ENCODE data around the gene CNOT4.
"Not testable (repeated sequence)": the region's sequence is repeated elsewhere in the genome, so short reads cannot be mapped to it uniquely, and the experiment has no call there.

Gene CNOT4

DNA sequence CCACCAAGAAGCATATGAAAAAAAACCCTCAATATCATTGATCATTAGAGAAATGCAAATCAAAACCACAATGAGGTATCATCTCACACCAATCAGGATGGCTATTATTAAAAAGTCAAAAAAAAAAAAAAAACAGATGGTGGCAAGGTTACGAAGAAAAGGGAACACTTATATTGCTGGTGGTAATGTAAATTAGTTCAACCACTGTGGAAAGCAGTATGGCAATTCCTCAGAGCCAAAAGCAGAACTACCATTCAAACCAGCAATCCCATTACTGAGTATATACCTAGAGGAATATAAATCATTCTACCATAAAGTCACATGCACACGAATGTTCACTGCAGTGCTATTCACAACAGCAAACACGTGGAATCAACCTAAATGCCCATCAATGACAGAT lies 46.0 kb downstream of the CNOT4 start:
- in situ Hi-C loops (cut with HindIII; ENCODE audit: low sequenced_read_pairs), result no loop called here

DNA sequence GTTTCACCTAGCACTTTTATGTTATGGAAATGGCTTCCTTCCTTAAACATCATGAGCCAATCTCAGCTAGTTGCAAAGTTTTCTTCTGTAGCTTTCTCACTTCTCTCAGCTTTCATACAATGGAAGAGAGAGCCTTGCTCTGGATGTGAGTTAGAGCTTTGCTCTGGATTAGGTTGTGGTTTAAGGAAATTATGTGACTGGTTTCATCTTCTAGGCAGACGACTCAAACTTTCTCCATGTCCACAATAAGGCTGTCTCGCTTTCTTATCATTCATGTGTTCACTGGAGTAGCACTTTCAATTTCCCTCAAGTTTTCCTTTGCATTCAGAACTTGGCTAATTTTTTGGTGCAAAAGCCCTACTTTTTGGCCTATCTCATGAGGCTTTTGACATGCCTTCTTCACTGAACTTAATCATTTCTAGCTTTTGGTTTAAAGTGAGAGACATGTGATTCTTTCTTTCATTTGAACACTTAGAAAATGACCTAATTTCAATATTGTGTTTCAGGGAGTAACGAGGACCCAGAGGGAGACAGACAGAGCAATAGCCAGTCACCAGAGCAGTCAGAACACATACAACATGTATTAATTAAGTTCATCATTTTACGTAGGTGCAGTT lies 49.8 kb downstream of the CNOT4 start:
- in situ Hi-C loops (cut with HindIII; ENCODE audit: low sequenced_read_pairs), result no loop called here

DNA sequence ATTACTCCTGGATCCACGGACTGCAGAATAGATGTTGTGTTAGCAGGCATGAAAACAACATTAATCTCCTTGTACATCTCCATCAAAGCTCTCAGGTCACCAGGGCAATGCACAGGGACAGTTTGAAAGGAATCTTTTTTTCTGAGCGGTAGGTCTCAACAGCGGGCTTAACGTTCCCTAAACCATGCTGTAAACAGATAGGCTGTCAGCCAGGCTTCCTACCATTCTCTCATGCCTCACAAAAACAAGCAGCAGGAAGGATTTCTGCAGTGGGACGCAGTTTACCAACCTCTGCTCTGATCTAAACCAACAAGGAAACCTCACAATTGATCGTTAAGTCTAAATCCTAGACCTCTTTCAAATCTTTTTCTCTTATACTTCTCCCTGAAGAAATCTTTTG lies 50.8 kb downstream of the CNOT4 start:
- in situ Hi-C loops (cut with HindIII; ENCODE audit: low sequenced_read_pairs), result no loop called here

DNA sequence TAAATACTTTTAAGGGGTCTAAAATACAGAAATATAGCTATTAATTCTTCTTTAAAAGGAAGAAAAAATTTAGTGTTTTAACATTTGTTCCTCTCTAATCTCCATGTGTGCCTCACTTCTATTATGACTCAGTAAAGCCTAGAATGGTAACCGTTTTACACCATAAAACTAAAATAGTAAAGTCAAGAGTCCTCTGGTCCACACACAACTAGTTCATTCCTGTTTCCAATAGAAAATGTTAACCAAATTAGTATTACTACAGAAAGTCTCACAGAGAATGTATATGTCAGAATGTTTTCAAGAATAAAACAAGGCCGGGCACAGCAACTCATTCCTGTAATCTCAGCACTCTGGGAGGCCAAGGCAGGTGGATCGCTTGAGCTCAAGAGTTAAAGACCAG lies 55.8 kb downstream of the CNOT4 start:
- in situ Hi-C loops (cut with HindIII; ENCODE audit: low sequenced_read_pairs), result no loop called here

GRCh38 chr7:135449436-135449835 lies 60.5 kb downstream of the CNOT4 start:
- in situ Hi-C loops (cut with HindIII; ENCODE audit: low sequenced_read_pairs), result no loop called here

DNA sequence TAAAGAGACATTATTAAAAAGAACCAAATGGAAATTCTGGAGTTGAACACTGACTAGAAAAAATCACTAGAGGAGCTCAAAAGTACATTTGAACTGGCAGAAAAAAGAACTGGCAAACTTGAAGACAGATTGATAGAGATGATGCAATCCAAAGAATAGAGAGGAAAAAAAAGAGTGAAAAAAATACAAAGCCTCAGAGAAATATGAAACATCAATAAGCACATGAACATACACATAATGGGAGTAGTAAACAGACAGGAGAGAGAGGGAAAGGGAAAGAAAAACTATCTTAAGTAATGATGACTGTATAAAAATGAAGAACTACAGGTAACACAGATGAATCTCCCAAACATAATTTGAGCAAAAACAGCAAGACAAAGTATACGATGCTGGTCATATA lies 61.1 kb downstream of the CNOT4 start:
- in situ Hi-C loops (cut with HindIII; ENCODE audit: low sequenced_read_pairs), result no loop called here

DNA sequence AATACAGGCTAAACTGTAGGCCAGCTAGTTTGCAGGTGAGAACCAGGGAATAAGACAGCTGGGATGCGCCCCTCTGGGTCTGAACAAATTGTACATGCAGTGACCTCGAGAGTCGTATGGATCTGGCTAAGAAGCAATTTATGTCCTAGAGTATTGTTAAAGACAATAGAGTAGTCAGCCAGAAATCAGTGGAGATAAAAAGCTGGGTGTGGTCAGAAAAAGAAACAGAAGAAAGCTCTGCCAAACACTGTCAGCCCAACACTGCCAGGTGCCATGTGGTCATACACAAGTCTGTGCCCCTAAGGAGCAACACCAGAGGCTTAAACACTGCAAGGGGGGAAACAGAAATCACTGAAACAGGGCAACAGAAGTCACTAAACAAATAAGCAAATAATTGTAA lies 62.2 kb downstream of the CNOT4 start:
- in situ Hi-C loops (cut with HindIII; ENCODE audit: low sequenced_read_pairs), result no loop called here

DNA sequence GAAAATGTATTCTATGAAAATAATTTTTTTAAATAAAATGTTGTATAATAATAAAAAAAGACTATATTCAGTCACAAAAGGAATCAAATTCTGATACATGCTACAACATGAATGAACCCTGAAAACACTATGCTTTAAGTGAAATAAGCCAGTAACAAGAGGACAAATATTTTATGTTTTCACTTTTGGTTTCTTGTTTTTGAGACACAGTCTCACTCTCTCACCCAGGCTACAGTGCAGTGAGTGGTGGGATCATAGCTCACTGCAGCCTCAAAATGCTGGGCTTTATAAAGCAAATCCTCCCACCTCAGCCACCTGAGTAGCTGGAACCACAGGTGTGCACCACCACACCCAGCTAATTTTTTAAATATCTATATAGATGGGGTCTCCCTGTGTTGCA lies 64.2 kb downstream of the CNOT4 start:
- in situ Hi-C loops (cut with HindIII; ENCODE audit: low sequenced_read_pairs), result no loop called here

GRCh38 chr7:135445266-135445665 lies 64.6 kb downstream of the CNOT4 start:
- in situ Hi-C loops (cut with HindIII; ENCODE audit: low sequenced_read_pairs), result not testable (repeated sequence)

DNA sequence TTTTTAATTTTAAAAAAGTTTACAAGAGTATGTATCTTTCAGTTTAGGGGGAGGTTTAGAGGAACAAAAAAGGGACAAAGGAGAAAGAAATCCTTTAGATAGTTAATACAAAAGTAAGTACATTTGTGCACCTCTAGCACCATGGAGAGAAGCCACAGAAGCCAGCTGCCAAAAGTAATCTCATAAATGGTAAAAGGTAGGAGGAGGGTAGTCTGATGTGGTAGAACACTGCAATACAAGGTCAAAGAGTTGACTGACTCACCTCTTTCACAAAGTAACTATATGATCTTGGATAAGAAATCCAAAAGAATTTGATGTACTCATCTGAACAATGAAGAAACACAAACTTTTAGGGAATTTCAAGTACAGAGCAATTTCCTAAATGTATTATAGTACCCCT lies 68.1 kb downstream of the CNOT4 start:
- in situ Hi-C loops (cut with HindIII; ENCODE audit: low sequenced_read_pairs), result no loop called here

DNA sequence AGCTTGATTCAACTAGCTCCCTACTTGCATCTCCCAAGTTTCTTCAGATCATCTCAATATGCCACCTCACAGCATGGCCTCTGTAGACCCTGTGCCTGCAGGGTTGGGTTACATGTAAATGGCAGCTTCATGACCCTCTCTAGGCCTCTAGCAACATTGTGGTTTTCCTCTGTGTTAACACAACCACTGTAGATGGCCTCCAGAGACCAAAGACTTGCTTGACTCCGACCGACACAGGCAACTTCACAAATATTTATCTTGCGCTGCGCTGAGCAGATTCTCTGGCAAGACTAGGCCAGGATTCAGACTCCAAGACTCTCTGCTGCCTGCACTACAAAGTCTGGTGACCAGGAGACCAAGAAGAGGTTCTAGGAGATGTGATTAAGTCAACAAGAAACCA lies 75.9 kb downstream of the CNOT4 start:
- in situ Hi-C loops (cut with HindIII; ENCODE audit: low sequenced_read_pairs), result loop anchor here (10.0 kb wide), 1 partner anchor 551 kb away; no protein-coding TSS in a partner anchor

DNA sequence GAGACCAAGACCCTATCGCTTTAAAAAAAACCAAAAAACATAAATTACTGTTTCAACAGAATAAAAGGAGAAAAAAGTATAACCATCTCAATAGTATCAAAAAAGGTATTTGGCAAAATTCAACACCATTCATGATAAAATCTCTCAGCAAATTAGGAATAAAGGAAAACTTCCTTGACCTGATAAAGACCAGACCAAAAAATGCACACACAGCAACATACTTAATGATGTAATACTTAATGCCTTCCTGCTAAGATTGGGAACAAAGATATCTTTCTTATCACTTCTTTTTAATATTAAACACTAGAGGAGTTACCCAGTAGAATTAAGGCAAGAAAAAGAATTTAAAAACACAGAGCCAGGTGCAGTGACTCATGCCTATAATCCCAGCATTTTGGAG lies 79.3 kb downstream of the CNOT4 start:
- in situ Hi-C loops (cut with HindIII; ENCODE audit: low sequenced_read_pairs), result loop anchor here (10.0 kb wide), 1 partner anchor 554 kb away; no protein-coding TSS in a partner anchor

DNA sequence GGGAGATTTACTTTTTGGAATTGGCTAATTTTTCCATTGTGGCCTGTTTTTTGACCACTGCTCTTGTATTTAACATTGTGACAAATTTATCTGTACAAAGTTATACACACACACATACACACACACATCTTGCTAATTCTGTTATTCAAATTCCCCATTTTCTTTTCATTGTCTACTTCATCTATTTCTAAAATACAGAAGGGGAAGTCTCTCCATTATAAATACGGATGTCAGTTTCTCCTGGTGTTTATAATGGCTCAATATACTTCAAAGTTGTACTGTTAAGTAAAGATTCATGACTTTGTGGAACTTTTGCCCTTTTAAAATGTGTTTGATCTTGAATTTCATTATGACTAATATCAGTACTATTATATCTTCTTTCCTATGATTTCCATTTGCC lies 81.0 kb downstream of the CNOT4 start:
- in situ Hi-C loops (cut with HindIII; ENCODE audit: low sequenced_read_pairs), result no loop called here

DNA sequence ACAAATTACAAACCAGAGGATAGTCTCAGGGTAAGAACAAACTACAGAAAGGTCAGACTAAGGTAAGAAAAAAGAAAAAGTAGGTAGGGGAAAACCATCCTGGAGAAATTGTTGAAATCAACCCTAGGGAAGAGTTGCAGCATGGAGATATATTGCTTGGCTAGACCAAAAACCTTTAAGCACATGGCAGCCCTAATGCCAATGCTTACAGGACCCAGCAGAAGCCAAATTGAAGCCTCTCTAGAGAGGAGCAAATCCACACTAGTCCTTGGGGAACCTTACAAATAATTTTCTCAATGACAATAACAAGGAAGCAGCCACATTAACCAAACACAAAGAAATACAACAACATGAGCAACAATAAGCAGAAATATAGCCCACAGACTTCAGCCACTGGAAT lies 81.9 kb downstream of the CNOT4 start:
- in situ Hi-C loops (cut with HindIII; ENCODE audit: low sequenced_read_pairs), result no loop called here

DNA sequence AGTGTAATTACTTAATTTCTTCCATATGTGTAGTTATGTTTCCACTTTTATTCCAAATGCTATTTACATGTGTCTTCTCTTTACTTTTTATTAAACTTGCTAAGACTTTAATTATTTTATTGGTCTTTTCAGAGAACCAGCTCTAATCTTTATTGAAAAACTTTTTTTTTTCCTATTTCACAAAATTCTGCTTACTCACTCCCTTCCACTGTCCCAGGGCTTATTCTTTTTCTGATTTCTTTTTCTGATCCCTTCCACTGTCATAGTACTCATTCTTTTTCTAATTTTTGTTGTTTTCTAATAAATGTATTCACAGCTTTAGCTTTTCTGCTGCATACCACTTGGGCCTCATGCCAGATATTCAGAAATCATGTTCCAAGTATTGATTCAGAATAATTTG lies 82.7 kb downstream of the CNOT4 start:
- in situ Hi-C loops (cut with HindIII; ENCODE audit: low sequenced_read_pairs), result no loop called here

DNA sequence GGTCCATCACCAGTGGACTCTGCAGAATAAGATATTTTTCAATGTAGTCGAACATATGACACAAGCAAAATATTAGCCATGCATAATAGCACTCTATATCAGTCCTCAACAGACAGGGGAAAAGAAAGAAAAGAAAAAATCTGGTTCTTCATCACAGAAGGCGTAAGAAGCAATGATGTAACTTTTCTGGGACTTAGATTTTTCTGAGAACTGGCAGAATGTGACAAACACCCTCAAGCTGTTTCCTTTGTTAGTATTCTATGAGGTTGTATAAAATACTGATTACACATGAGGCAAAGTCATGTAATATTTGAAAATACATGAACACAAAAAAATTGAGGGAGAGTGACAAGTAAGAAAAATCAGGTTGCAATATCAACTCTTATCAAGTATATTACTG lies 84.9 kb downstream of the CNOT4 start:
- in situ Hi-C loops (cut with HindIII; ENCODE audit: low sequenced_read_pairs), result no loop called here

- in situ Hi-C loops (cut with HindIII; ENCODE audit: low sequenced_read_pairs), result no loop called here
Observed at GRCh38 chr7:135420786-135421185, 89.1 kb downstream of the CNOT4 start.

DNA sequence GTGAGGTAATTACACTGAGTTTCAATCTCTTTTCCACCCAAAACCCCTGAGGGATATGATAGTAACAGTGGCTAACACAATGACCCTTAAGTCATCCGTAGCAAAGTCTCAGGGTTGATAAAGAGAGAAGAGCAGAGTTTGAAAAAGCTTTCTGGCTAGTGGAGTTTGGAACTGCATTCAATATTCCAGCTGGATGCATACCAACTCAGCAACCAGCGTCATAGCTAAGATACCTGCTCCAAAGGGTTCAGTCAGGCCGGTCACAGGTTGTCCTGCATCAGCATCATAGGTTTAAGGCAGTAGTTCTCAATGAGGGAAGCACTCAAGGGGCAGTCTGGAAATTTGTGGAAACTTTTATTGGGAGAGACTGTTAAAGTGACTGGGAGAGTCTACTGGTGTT lies 93.5 kb downstream of the CNOT4 start:
- in situ Hi-C loops (cut with HindIII; ENCODE audit: low sequenced_read_pairs), result loop anchor here (5.0 kb wide), 2 partner anchors 44 to 91 kb away; no protein-coding TSS in a partner anchor

DNA sequence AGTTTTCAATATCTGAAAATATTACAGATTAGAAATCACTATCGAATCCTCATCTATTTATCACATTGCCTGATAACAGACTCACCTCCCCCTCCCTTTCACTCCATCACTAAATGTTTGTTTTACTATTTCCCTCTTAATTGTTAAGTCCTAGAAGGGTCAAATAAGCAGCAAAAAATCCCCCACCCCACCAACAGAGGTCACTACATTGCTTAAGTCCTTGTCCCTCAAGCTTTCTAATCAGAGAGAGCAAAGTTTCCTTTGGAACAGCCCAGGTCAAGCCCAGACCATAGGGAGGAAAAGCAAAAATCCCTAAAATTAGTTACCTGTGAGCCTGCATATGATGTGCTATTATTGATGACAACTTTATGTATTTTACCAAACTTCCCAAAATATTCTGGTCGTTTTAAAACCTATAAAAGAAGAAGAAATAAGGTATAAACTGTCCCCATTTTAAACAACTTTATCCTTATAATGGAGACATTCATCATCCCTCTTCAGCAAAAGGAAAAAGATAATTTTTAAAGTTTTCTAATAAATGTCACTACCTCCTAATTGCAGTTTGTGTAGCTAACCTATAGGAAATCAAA lies 95.0 kb downstream of the CNOT4 start:
- in situ Hi-C loops (cut with HindIII; ENCODE audit: low sequenced_read_pairs), result loop anchor here (5.0 kb wide), 2 partner anchors 43 to 92 kb away; no protein-coding TSS in a partner anchor

DNA sequence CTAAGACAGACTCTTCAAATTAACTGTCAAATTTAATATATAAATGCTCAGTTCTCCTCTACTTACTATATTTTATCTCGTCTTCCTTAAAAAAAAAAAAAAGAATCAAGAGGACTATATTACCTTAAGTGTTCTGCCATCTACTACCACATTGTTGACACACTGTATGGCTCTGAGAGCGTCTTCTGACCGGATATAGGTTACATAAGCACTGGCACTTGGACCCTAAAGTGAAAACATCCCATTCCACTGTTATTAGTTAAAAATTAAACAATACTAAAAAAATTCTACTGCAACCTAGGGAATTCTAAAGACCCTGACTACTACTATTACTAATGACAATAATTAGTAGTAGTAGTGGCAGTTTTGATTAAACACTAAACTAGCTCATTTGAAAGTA lies 95.7 kb downstream of the CNOT4 start:
- in situ Hi-C loops (cut with HindIII; ENCODE audit: low sequenced_read_pairs), result no loop called here

DNA sequence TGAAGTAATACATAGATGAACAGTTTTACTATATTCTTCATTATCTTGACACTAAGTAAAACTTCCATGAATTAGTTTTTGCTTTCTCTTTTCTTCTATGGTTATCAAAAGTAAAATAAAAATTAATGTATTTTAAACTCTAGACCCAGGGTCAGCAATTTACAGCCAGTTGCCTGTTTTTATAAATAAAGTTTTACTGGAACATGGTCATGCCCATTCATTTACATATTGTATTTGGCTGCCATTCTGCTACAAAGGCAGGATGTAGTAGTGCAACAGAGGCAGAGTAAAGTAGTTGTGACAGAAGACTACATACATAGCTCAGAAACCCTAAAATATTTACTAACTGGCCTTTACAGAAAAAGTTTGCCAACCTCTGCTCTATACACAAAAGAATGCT lies 98.8 kb downstream of the CNOT4 start:
- in situ Hi-C loops (cut with HindIII; ENCODE audit: low sequenced_read_pairs), result no loop called here

DNA sequence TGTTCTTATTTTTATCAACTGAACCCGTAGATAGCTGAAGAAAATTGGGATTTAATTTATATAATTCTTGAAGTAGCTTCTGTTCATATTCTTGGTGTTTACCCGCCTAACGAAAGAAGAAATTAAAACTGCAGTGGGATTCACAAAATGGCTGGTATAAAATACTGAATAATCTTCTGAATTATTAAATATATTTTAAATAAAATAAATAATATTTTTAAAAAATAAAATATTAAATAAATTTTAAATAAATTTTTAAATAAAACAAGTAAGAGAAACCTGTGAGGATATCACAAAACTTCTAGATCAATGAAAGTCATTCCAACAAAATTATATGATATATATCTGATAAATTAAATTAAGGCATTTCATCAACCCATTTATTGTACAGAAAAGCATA lies 99.4 kb downstream of the CNOT4 start:
- in situ Hi-C loops (cut with HindIII; ENCODE audit: low sequenced_read_pairs), result no loop called here

Measured in endothelial cell of hepatic sinusoid (primary cell).